HG03520 (cell line): ENCODE measurements around the gene SCART1.
"Not testable (repeated sequence)": the region's sequence is repeated elsewhere in the genome, so short reads cannot be mapped to it uniquely, and the experiment has no call there.

ENCODE experiments used
- ATAC-seq: cut with Tn5 transposase; IDR thresholded peaks from one replicate; pipeline ENCODE4 v1.9.1; 2021; ENCODE audit warnings: mild to moderate bottlenecking, moderate library complexity; ENCODE audit not compliant: unreplicated experiment

Gene SCART1

DNA sequence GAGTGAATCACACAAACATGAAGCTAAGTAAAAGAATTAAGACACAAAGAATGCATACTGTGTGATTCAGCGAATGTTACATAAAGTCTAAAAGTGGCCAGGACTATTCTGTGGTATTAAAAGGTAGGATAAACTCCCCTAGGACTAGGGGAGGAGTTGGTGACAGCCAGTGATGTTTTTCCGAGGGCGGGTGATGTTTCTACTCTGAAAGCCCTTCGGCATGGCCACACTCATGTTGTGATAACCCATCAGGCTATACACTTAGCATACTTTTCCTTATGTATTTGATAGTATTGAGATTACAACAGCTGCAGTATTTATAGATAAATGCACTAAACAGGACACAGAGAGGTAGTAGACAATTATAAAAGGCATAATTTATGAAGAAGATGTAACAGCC lies 57.7 kb downstream of the SCART1 start:
- ATAC-seq: no peak

DNA sequence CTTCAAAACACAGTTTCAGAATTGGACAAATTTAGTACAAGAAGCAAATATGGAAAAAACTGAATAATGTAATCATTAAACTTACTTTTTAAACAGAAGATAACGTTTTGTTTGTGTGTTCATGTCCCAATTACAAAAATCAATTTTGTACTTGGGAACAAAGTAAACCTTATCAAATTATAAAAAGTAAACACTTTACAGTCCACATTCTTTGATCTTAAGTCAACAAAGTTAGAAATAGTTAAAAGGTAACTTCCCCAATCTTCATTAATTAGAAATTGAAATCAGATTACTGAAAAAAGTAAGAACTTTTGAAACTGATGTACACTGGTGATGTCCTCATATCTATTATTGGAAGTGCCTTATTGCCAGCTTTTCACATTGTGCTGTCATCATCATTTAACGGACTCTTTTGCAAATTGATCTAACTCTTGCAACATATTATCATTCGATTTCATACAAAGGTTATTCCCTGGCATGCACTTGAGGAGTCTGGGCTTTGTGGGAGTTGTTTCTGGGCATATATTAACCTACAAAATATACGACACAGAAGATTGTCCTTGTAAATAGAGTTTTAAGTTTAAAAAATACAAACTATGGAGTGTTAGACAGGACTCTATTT lies 58.3 kb downstream of the SCART1 start:
- no peak for ATAC-seq

DNA sequence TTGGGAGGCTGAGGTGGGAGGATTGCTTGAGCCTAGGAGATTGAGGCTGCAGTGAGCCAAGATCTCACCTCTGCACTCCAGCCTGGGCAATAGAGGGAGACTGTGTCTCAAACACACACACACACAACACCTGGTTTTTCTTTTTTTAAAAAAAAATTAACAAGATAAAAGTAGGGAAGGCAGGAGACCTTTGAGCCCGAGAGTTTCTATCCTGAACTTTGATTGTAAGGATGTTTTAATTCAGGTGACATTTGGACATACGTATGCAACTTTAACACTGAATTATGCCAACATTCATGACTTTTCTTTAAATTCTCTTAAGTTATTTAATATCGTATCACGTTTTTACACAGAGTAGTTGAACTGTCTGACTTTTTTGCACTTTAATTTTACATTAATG lies 61.7 kb downstream of the SCART1 start:
- no peak for ATAC-seq

DNA sequence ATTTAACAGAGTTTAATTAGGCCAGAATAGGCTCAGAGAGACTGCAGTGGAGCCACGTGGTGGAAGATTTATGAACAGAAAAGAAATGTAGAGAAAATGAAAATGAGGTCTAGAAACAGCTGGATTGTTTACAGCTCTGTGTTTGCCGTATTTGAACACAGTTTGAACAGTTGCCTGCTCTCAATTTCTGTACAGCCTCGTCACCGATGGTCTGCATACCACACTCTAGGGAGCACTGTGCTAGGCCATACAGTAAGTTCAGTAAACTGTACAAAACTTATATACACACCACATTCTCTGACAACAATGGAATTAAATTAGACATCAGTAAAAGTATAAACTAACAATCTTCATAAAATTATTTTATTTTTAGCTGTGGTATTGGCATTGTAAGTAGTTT lies 62.3 kb downstream of the SCART1 start:
- no peak for ATAC-seq

DNA sequence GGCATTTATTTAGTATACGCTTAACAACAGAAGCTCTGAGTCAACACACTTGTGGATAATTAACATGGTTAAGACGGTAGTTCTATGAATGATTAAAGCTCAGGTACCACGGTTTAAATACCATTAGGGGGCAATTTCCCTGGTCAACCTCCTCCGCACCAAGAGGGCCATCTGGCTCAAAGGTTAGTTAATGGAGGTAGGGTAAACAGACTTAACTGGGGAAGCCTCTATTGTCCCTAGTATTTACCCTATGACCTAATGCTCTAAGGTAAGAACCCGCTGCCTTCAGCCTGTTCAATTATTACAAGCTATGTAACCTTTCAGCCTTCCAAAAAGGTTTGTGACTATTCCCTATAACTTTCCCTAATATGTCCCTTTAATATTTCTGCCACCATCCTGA lies 64.8 kb downstream of the SCART1 start:
- ATAC-seq: not testable (repeated sequence)
